Measurements from ENCODE around the gene GSG1L.
"Not testable (repeated sequence)": the region's sequence is repeated elsewhere in the genome, so short reads cannot be mapped to it uniquely, and the experiment has no call there.

The GSG1L gene

GRCh38 chr16:27977966-27978365 is 85.5 kb downstream of the GSG1L start:
- no peak for DNase-seq

GRCh38 chr16:27976990-27977389 is 86.5 kb downstream of the GSG1L start:
- no peak for DNase-seq

GRCh38 chr16:27974896-27975540 is 88.5 kb downstream of the GSG1L start:
- no peak for DNase-seq

- no peak for DNase-seq
These were observed 89.8 kb downstream of the GSG1L start for GRCh38 chr16:27973678-27974077.

GRCh38 chr16:27972500-27972899 is 91.0 kb downstream of the GSG1L start:
- peak; percentile 92 for DNase-seq

- no peak for DNase-seq
These were observed 93.9 kb downstream of the GSG1L start for GRCh38 chr16:27969574-27969973.

GRCh38 chr16:27967169-27967568 is 96.3 kb downstream of the GSG1L start:
- DNase-seq: no peak

- DNase-seq: no peak
These were observed 96.8 kb downstream of the GSG1L start for GRCh38 chr16:27966756-27967155.

GRCh38 chr16:27965801-27966200 is 97.7 kb downstream of the GSG1L start:
- DNase-seq: no peak

- DNase-seq: no peak
These were observed 100.0 kb downstream of the GSG1L start for GRCh38 chr16:27963471-27963965.

GRCh38 chr16:27962197-27962596 is 101.3 kb downstream of the GSG1L start:
- DNase-seq: no peak

GRCh38 chr16:27961296-27961620 is 102.3 kb downstream of the GSG1L start:
- no peak for DNase-seq

- no peak for DNase-seq
These were observed 102.8 kb downstream of the GSG1L start for GRCh38 chr16:27960619-27961295.

GRCh38 chr16:27959914-27960313 is 103.6 kb downstream of the GSG1L start:
- no peak for DNase-seq

GRCh38 chr16:27954191-27954590 is 109.3 kb downstream of the GSG1L start:
- DNase-seq: no peak

GRCh38 chr16:27952811-27953210 is 110.7 kb downstream of the GSG1L start:
- DNase-seq: no peak

- no peak for DNase-seq
These were observed 111.9 kb downstream of the GSG1L start for GRCh38 chr16:27951489-27952120.

- no peak for DNase-seq
These were observed 113.2 kb downstream of the GSG1L start for GRCh38 chr16:27950206-27950887.

GRCh38 chr16:27947696-27948095 is 115.8 kb downstream of the GSG1L start:
- no peak for DNase-seq

- DNase-seq: peak; percentile 89
These were observed 118.1 kb downstream of the GSG1L start for GRCh38 chr16:27945233-27945973.

GRCh38 chr16:27943766-27944165 is 119.7 kb downstream of the GSG1L start:
- DNase-seq: no peak

- DNase-seq: not testable (repeated sequence)
These were observed 121.4 kb downstream of the GSG1L start for GRCh38 chr16:27942071-27942470.

- DNase-seq: no peak
These were observed 128.4 kb downstream of the GSG1L start for GRCh38 chr16:27935076-27935475.
